Osteocyte (in vitro differentiated cells): ENCODE measurements around the gene AP3S2. TPM values are rescaled to one million over a fixed set of nuclear protein-coding genes. Genes with fewer than 3 reads are reported as not detected.

Experiments
- DNase-seq: peaks from one replicate; pipeline ENCODE4 v3.0.0; 2021; ENCODE audit warnings: mixed read lengths; ENCODE audit not compliant: unreplicated experiment; ENCODE audit errors: extremely low spot score
- H3K27ac Mint-ChIP-seq: one replicate; pipeline ENCODE4 v1.8.0; 2021; ENCODE audit warnings: mild to moderate bottlenecking, mixed read lengths; ENCODE audit not compliant: unreplicated experiment
- H3K27me3 Mint-ChIP-seq: one replicate; pipeline ENCODE4 v1.8.0; 2021; ENCODE audit warnings: mixed read lengths; ENCODE audit not compliant: unreplicated experiment
- H3K36me3 Mint-ChIP-seq: one replicate; pipeline ENCODE4 v1.8.0; 2021; ENCODE audit warnings: mixed read lengths; ENCODE audit not compliant: unreplicated experiment
- H3K4me1 Mint-ChIP-seq: one replicate; pipeline ENCODE4 v1.8.0; 2021; ENCODE audit warnings: mixed read lengths; ENCODE audit not compliant: unreplicated experiment
- H3K4me3 Mint-ChIP-seq: one replicate; pipeline ENCODE4 v1.8.0; 2021; ENCODE audit warnings: mild to moderate bottlenecking, moderate library complexity, mixed read lengths; ENCODE audit not compliant: unreplicated experiment
- H3K9me3 Mint-ChIP-seq: one replicate; pipeline ENCODE4 v1.8.0; 2021; ENCODE audit warnings: mixed read lengths; ENCODE audit not compliant: unreplicated experiment
- total RNA-seq: library from RNA; stranded (reverse); gene quantifications from 2 replicates; pipeline ENCODE4 v1.2.1, GENCODE V29; 2021
- TF ChIP-seq, protein P1 (sequence below): fragments of 200-600 bp; sonication (generic); IDR thresholded peaks from 2 replicates; pipeline ENCODE4 v1.5.0; 2021; ENCODE audit warnings: antibody characterized with exemption, mild to moderate bottlenecking, moderate library complexity

Gene AP3S2
- total RNA-seq, 1 donor from 2014 or later, result 26.9 TPM

DNA sequence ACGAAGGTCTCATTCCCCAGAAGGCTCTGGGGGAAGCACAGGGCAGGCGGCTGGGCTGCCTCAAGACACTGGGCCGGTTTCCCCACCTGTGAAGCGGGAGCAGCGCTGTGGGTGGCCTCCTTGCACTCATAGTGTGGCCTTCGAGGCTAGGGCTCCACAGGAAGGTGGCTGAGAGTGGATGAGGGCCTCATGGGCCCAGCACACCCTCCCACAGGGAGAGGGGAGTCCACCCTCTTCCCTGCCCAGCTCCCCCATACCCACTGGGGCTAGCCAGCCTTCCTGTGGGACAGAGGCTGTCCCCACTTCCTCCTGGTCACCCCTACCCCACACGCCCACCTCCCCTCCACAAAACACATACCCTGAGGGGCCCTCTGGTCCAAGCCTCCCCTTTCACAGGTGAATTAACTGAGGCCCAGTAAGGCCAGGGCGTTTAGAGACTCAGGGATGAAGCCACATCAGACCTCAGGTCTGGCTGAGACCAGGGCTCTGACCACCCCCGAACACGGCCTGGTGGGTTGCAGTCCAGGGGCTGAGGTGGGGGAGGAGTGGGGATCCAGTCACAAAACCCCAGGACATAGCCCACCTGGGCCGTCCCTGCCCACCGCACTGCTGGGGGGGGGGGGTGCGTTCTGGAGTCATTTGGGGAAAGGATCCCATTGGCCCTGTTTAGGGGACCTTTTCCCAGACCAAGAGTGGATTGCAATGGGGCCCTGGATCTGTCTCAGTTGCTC, 80.2 kb downstream of the AP3S2 start:
- DNase-seq, result no peak
- no peaks in the 10 kb centered on the region for H3K36me3 Mint-ChIP-seq
- no peaks in the 10 kb centered on the region for H3K9me3 Mint-ChIP-seq
- H3K27ac Mint-ChIP-seq, result peak overlapping the region; percentile 89
- H3K27me3 Mint-ChIP-seq, result no peaks in the 10 kb centered on the region
- peak overlapping the region; percentile 60 for H3K4me3 Mint-ChIP-seq
- H3K4me1 Mint-ChIP-seq, result peaks cover 68% of the 10 kb centered on the region
- TF ChIP-seq, protein P1, sequence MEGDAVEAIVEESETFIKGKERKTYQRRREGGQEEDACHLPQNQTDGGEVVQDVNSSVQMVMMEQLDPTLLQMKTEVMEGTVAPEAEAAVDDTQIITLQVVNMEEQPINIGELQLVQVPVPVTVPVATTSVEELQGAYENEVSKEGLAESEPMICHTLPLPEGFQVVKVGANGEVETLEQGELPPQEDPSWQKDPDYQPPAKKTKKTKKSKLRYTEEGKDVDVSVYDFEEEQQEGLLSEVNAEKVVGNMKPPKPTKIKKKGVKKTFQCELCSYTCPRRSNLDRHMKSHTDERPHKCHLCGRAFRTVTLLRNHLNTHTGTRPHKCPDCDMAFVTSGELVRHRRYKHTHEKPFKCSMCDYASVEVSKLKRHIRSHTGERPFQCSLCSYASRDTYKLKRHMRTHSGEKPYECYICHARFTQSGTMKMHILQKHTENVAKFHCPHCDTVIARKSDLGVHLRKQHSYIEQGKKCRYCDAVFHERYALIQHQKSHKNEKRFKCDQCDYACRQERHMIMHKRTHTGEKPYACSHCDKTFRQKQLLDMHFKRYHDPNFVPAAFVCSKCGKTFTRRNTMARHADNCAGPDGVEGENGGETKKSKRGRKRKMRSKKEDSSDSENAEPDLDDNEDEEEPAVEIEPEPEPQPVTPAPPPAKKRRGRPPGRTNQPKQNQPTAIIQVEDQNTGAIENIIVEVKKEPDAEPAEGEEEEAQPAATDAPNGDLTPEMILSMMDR, result no peak

DNA sequence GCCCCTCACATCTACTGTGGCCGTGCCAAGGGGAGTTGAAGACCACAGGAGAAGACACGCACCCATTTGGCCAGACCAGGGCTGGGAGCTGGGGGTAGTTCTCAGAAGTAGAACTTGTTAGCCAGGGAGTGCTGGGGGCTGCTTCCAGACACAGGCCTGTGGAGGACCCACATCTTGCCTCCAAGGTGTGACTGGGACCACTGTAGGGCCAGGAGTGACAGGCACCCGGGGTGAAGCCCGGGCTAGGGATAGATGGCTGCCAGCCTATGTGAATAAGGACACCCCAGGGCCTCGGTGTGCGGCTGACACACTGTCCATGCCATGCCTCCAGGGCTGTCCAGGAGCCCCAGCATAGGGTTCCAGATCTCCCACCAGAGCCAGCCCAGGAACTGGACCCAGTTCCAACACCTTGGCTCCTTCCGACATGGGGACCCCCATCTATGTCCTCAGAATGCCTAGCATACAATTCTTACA, 80.9 kb downstream of the AP3S2 start:
- Mint-ChIP-seq H3K36me3 (no peaks in the 10 kb centered on the region), H3K27me3 (no peaks in the 10 kb centered on the region), H3K27ac (peak overlapping the region; percentile 89), H3K4me1 (peaks cover 72% of the 10 kb centered on the region), H3K9me3 (no peaks in the 10 kb centered on the region), H3K4me3 (peak overlapping the region; percentile 22)
- no peak for DNase-seq
- TF ChIP-seq, protein P1, result no peak

DNA sequence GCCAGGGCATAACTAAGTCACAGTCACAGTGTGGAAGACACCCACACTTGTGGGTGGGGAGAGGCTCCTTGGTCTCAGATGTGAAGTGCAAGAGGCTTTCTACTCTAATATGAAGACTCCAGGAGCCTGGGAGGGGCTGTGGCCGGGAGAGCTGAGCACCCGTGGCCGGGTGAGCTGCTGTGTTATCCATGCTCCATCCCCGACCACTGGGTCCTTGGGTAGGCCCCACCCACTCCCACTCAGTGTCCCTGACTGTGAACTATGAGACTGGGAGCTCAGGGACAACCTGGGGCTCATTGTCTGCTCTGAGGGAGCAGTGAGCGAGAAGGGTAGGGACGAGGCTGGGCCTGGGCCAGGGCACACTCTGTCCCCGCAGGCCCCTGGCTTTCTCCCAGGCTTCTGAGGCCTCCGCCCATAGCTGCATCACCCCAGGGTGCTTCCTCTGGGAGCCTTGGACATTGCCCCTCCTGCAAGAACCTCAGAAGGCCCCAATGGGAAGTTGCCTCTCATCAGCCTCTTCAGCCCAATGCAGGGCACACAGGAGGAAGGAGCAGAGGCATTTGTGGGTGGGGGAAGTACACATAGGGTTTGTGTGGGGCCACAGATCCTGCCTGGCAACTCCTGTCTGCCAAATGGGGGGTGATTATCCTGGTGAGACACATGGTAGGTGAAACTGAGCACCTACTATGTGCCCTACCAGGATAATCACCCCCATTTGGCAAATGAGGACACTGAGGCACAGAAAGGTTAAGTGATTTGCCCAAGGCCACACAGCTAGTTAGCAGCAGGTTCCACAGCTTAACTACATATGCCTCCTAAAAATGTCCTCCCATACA, 81.6 kb downstream of the AP3S2 start:
- TF ChIP-seq, protein P1, result no peak
- peaks cover 76% of the 10 kb centered on the region for H3K4me1 Mint-ChIP-seq
- no peak for DNase-seq
- H3K27me3 Mint-ChIP-seq, result no peaks in the 10 kb centered on the region
- peak overlapping the region; percentile 35 for H3K4me3 Mint-ChIP-seq
- no peaks in the 10 kb centered on the region for H3K9me3 Mint-ChIP-seq
- H3K27ac Mint-ChIP-seq, result peak overlapping the region; percentile 89
- H3K36me3 Mint-ChIP-seq, result no peaks in the 10 kb centered on the region

DNA sequence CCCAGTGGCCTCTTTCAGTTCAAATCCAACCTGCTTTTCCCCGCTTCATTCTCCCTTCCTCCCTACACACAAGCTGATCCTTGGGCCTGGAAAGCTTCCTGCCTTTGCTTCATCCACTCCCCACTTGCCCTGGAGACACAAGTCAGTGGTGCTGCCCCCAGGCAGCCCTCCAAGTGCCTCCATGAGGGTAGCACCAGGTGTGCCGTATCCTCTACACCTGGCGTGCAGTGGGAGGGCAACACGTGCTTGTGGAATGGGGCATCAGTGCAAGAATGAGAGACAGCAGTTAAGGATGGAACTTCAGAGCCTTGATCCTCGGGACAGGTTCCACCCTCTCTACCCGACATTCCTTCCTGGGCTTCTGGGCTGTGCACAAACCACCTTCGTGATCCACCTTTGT, 83.0 kb downstream of the AP3S2 start:
- no peak overlapping the region for H3K27ac Mint-ChIP-seq
- TF ChIP-seq, protein P1, result no peak
- no peak for DNase-seq
- no peak overlapping the region for H3K4me3 Mint-ChIP-seq
- peaks cover 73% of the 10 kb centered on the region for H3K4me1 Mint-ChIP-seq
- no peaks in the 10 kb centered on the region for H3K27me3 Mint-ChIP-seq
- H3K9me3 Mint-ChIP-seq, result no peaks in the 10 kb centered on the region
- no peaks in the 10 kb centered on the region for H3K36me3 Mint-ChIP-seq

DNA sequence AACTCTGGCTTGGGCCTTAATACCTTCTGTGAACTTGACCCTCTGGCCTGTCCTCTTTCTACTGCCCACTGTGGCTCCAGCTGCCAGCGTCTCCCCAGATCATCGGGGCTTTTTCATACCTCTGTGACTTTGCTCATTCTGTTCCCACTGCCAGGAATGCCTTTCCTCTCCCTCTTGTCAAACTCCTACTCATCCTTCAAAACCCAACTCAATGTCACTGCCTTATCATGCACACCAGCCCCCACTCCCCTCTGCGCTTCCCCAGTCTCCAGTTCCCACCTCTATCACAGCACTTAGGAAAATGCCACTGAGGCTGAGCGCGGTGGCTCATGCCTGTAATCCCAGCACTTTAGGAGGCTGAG, 84.0 kb downstream of the AP3S2 start:
- H3K36me3 Mint-ChIP-seq, result peaks cover 2% of the 10 kb centered on the region
- TF ChIP-seq, protein P1, result no peak
- peak overlapping the region; percentile 67 for H3K27ac Mint-ChIP-seq
- no peaks in the 10 kb centered on the region for H3K9me3 Mint-ChIP-seq
- DNase-seq, result no peak
- no peak overlapping the region for H3K4me3 Mint-ChIP-seq
- peaks cover 71% of the 10 kb centered on the region for H3K4me1 Mint-ChIP-seq
- H3K27me3 Mint-ChIP-seq, result no peaks in the 10 kb centered on the region
